ENCODE measurements around the gene DENND5A. TPM values are rescaled to one million over a fixed set of nuclear protein-coding genes. Genes with fewer than 3 reads are reported as not detected.

The DENND5A gene
- total and polyA plus RNA-seq, 10 of the 15 experiments (the other 5 are each of a cell fraction or from before 2014, with no cell fraction given) = 15.6 to 157 (median 85.1) TPM

DNA sequence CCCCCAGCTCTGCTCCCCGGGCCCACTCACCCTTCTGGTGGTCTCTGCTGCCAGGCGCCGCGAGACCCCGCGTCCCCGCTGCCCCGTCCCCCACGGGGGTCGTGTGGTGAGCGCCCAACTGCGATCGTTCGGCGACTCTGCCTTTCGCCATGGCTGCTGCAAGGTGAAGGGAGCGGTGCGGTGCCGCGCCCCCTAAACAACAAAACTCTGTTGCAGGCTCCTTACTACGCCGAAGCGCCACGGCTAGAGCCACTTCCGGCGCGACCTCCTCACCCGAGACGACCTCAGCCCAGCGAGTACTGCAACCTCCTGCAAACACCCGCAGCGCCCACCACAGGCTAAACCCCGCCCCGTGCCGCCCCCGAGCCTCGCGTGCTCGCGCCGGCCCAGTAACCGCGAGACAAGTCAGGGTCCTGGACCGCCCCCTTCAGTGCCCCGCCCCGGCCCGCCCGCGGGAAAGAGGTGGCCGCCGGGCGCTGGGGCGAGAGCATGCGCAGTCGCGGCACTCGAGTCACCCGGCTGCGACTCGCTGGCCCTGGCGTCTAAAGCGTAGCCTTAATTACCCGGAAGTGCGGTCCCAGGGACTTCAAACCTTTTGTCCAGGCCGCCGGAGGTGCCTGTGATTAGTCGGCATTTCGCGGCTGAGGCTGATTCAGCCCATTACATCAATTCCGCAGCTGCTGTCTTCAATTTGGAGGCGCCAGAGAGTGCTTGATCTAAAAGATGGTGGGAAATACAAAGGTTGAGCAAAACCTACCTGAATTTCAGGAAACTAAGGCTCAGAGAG lies 49.3 kb upstream of the DENND5A start, which contains the start of gene TMEM41B (continued):
- TF ChIP-seq, protein P1, sequence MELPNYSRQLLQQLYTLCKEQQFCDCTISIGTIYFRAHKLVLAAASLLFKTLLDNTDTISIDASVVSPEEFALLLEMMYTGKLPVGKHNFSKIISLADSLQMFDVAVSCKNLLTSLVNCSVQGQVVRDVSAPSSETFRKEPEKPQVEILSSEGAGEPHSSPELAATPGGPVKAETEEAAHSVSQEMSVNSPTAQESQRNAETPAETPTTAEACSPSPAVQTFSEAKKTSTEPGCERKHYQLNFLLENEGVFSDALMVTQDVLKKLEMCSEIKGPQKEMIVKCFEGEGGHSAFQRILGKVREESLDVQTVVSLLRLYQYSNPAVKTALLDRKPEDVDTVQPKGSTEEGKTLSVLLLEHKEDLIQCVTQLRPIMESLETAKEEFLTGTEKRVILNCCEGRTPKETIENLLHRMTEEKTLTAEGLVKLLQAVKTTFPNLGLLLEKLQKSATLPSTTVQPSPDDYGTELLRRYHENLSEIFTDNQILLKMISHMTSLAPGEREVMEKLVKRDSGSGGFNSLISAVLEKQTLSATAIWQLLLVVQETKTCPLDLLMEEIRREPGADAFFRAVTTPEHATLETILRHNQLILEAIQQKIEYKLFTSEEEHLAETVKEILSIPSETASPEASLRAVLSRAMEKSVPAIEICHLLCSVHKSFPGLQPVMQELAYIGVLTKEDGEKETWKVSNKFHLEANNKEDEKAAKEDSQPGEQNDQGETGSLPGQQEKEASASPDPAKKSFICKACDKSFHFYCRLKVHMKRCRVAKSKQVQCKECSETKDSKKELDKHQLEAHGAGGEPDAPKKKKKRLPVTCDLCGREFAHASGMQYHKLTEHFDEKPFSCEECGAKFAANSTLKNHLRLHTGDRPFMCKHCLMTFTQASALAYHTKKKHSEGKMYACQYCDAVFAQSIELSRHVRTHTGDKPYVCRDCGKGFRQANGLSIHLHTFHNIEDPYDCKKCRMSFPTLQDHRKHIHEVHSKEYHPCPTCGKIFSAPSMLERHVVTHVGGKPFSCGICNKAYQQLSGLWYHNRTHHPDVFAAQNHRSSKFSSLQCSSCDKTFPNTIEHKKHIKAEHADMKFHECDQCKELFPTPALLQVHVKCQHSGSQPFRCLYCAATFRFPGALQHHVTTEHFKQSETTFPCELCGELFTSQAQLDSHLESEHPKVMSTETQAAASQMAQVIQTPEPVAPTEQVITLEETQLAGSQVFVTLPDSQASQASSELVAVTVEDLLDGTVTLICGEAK (IDR thresholded peaks at IDR 0.05; ENCODE audit: borderline replicate concordance) = peak; percentile 86
- peak; percentile 82 for TF ChIP-seq CREM (IDR thresholded peaks at IDR 0.05; ENCODE audit: low read depth)
- peak in 1 of 2 experiments; percentile 84; a peak in 1 of 3 replicates for TF ChIP-seq EGR1 (IDR thresholded peaks at IDR 0.05; ENCODE audit: borderline replicate concordance in 1 of 2, low read depth in 2 of 2, low read length in 2 of 2)
- TF ChIP-seq, protein P2, sequence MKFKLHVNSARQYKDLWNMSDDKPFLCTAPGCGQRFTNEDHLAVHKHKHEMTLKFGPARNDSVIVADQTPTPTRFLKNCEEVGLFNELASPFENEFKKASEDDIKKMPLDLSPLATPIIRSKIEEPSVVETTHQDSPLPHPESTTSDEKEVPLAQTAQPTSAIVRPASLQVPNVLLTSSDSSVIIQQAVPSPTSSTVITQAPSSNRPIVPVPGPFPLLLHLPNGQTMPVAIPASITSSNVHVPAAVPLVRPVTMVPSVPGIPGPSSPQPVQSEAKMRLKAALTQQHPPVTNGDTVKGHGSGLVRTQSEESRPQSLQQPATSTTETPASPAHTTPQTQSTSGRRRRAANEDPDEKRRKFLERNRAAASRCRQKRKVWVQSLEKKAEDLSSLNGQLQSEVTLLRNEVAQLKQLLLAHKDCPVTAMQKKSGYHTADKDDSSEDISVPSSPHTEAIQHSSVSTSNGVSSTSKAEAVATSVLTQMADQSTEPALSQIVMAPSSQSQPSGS (IDR thresholded peaks at IDR 0.05; ENCODE audit: low read length) = no peak
- TF ChIP-seq, protein P3, sequence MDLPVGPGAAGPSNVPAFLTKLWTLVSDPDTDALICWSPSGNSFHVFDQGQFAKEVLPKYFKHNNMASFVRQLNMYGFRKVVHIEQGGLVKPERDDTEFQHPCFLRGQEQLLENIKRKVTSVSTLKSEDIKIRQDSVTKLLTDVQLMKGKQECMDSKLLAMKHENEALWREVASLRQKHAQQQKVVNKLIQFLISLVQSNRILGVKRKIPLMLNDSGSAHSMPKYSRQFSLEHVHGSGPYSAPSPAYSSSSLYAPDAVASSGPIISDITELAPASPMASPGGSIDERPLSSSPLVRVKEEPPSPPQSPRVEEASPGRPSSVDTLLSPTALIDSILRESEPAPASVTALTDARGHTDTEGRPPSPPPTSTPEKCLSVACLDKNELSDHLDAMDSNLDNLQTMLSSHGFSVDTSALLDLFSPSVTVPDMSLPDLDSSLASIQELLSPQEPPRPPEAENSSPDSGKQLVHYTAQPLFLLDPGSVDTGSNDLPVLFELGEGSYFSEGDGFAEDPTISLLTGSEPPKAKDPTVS (IDR thresholded peaks at IDR 0.05; ENCODE audit: low read depth, low read length) = no peak
- TF ChIP-seq CBX5 (IDR thresholded peaks at IDR 0.05; ENCODE audit: low read depth) = no peak
- no peak for TF ChIP-seq TARDBP (IDR thresholded peaks at IDR 0.05; ENCODE audit: borderline replicate concordance)
- TF ChIP-seq PAX8 (IDR thresholded peaks at IDR 0.05) = no peak
